ENCODE results near the gene TTC21A.

DNA sequence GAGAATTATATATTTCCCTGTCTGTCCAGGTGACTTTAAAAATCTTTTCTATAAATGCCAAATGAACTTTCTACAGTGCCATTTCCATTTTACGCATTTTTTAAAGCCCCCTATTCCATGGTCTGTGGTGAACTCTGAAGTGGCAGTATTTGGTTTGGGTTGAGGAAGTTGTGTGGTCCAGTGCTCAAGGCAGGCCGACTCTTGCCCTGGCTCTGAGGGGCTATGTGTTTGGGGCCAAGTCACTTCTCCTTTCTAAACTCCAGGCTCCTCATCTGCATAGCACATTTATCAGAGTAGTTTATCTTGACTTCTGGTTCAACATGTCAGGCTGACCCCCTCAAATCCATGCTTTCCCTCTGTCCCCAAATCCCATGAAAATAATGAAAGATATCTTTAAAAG is 14.1 kb downstream of the TTC21A start:
- TF ChIP-seq CTCF (conservative IDR thresholded peaks at IDR 0.05; ENCODE audit: low read depth in 2 of 2): no peak
- no peak for TF ChIP-seq EZH2phosphoT487 (IDR thresholded peaks at IDR 0.05; ENCODE audit: unreplicated experiment)
- TF ChIP-seq JUNB (IDR thresholded peaks at IDR 0.05; ENCODE audit: unreplicated experiment): no peak
- TF ChIP-seq ZNF114 (CRISPR knock-in tag; IDR thresholded peaks at IDR 0.05): no peak
- TF ChIP-seq POLR2AphosphoS5 (IDR thresholded peaks at IDR 0.05; ENCODE audit: low read depth): no peak
- no peak for TF ChIP-seq EZH2 (IDR thresholded peaks at IDR 0.05; ENCODE audit: low read depth, unreplicated experiment)

All from GM23338 (cell line).